K562 (cell line): ENCODE measurements around the gene ZC3H15. TPM values are rescaled to one million over a fixed set of nuclear protein-coding genes. Genes with fewer than 3 reads are reported as not detected.

Source experiments
- ATAC-seq: fragments of 200-7000 bp; cut with Tn5 transposase; 3 replicates; pipeline ENCODE4 v1.9.1; 2020; ENCODE audit warnings: moderate library complexity
- BruUV-seq: library from RNA; stranded (reverse); fragments of 400-500 nt; replicated peaks from 2 replicates; lab custom pipeline; 2021; lab: Mats Ljungman, UMichigan
- CTCF ChIA-PET: fragments of 300-600 bp; formaldehyde crosslinking; extraction: SDS; loops from one replicate; lab custom pipeline; 2021; ENCODE audit warnings: low intra/inter-chr PET ratio; lab: Yijun Ruan, JAX
- POLR2A ChIA-PET: fragments of 300-600, 350-650 bp; sonication (Branson Sonifier 250); formaldehyde crosslinking; extraction: SDS; loops from one replicate; lab custom pipeline; 2021; ENCODE audit warnings: antibody characterized with exemption, inconsistent platforms; lab: Yijun Ruan, JAX
- DNase-seq, 4 experiments: peaks; one replicate each; pipeline versions ENCODE4 v3.0.0 to v3.0.0-alpha.2; 2011 to 2018; ENCODE audit warnings: low spot score in 3 of 4, mixed read lengths in 3 of 4; ENCODE audit errors: extremely low read depth in 1 of 4
- FAIRE-seq: peaks from 2 replicates; lab custom pipeline; 2011; peaks lifted over from hg19 to GRCh38; lab: Jason Lieb, UNC
- H2AFZ ChIP-seq: 2 replicates; pipeline ENCODE4 v1.6.0; 2011; ENCODE audit warnings: low read depth, low read length, control low read depth, inconsistent platforms
- H3K27ac ChIP-seq: fragments of 200-600 bp; 3 replicates; pipeline ENCODE4 v1.8.0; 2011; ENCODE audit warnings: low read depth, mild to moderate bottlenecking, control low read depth, inconsistent platforms, low read length, moderate library complexity, mixed read lengths; ENCODE audit errors: extremely low read depth
- H3K27me3 ChIP-seq, 2 experiments: fragments of 300-600 bp in 1 of 2; 2 replicates in 1 of 2; 3 replicates in 1 of 2; pipeline versions ENCODE4 v1.6.0 to v1.8.0; 2011; ENCODE audit warnings: inconsistent platforms in 2 of 2, low read length in 2 of 2, mild to moderate bottlenecking in 1 of 2, mixed read lengths in 1 of 2, moderate library complexity in 1 of 2; ENCODE audit not compliant: control insufficient read depth in 2 of 2, insufficient read depth in 2 of 2
- H3K36me3 ChIP-seq: fragments of 300-600 bp; 3 replicates; pipeline ENCODE4 v1.8.0; 2011; ENCODE audit warnings: mild to moderate bottlenecking, low read length, inconsistent platforms; ENCODE audit not compliant: control insufficient read depth, insufficient read depth
- H3K4me1 ChIP-seq, 2 experiments: fragments of 200-600 bp in 1 of 2; replicated peaks in 1 of 2; 2 replicates in 1 of 2; 3 replicates in 1 of 2; pipeline versions ENCODE4 v1.5.1 to v1.8.0; 2011; ENCODE audit warnings: inconsistent platforms in 2 of 2, low read length in 2 of 2, mild to moderate bottlenecking in 1 of 2, mixed read lengths in 1 of 2, moderate library complexity in 1 of 2; ENCODE audit not compliant: control insufficient read depth in 2 of 2, insufficient read depth in 2 of 2
- H3K4me2 ChIP-seq: 2 replicates; pipeline ENCODE4 v1.6.1; 2011; ENCODE audit warnings: low read length, control low read depth, inconsistent platforms, mixed read lengths; ENCODE audit not compliant: insufficient read depth
- H3K4me3 ChIP-seq: fragments of 200-600 bp; sonication (generic), shearing (Covaris generic); 2 replicates; pipeline ENCODE4 v1.5.1; 2016; ENCODE audit warnings: control low read depth, inconsistent platforms
- H3K79me2 ChIP-seq: fragments of 200-600 bp; 3 replicates; pipeline ENCODE4 v1.8.0; 2011; ENCODE audit warnings: low read length, inconsistent platforms; ENCODE audit not compliant: control insufficient read depth, insufficient read depth
- H3K9ac ChIP-seq, 2 experiments: 2 replicates each; pipeline versions ENCODE4 v1.6.0 to v1.6.1; 2011; ENCODE audit warnings: low read depth in 2 of 2, low read length in 2 of 2, control low read depth in 1 of 2, inconsistent platforms in 1 of 2, mild to moderate bottlenecking in 1 of 2, mixed read lengths in 1 of 2; ENCODE audit not compliant: insufficient read depth in 1 of 2
- H3K9me1 ChIP-seq: one replicate; pipeline ENCODE4 v1.6.0; 2011; ENCODE audit warnings: inconsistent platforms, mild to moderate bottlenecking, low read length, moderate library complexity; ENCODE audit not compliant: control insufficient read depth, insufficient read depth
- H3K9me3 ChIP-seq: replicated peaks from 2 replicates; pipeline ENCODE4 v1.5.1; 2011; ENCODE audit warnings: low read depth, low read length, inconsistent platforms; ENCODE audit not compliant: control insufficient read depth, insufficient read depth
- H4K20me1 ChIP-seq: replicated peaks from 2 replicates; pipeline ENCODE4 v1.6.1; 2011; ENCODE audit warnings: low read length, inconsistent platforms, mixed read lengths; ENCODE audit not compliant: control insufficient read depth, insufficient read depth
- DNMT1 ChIP-seq: fragments of 450-650 bp; IDR thresholded peaks from 2 replicates; pipeline ENCODE4 v1.6.1; 2016; ENCODE audit warnings: antibody characterized with exemption, mild to moderate bottlenecking
- ZNF12 ChIP-seq: sonication (generic); formaldehyde crosslinking; IDR thresholded peaks from 2 replicates; pipeline ENCODE4 v1.4.0; 2020; ENCODE audit warnings: mild to moderate bottlenecking, missing genetic modification reagents
- WGBS: fragments of 100-300 bp; shearing (Covaris generic); methylation state at CpG from one replicate; pipeline ENCODE4 v1.1.6; 2016; ENCODE audit warnings: low coverage, mixed read lengths; ENCODE audit not compliant: insufficient coverage; ENCODE audit errors: missing lambda C conversion rate; 5-methylcytosine and 5-hydroxymethylcytosine counted together
- in situ Hi-C: fragments of 300-500 bp; cut with MboI; formaldehyde crosslinking; loops from 4 replicates; pipeline ENCODE4 v1.15.0; 2018; ENCODE audit warnings: inconsistent platforms, mixed read lengths
- intact Hi-C: fragments of 100-400 bp; cut with micrococcal nuclease; formaldehyde crosslinking; loops from 2 replicates; pipeline ENCODE4 v1.14.2; 2022
- polyA plus RNA-seq, 8 experiments: library from polyadenylated mRNA; depleted of rRNA in 4 of 8; stranded (reverse) in 5 of 8; unstranded in 3 of 8; fragments of >200 nt; fragmentation: Nextera tagmentation in 2 of 8; fragmentation: Illumina TruSeq in 1 of 8; extraction: Ambion mirVana in 2 of 8; extraction: Trizol in 1 of 8; gene quantifications; 2 replicates each; pipeline versions ENCODE4 v1.2.1 to v1.2.3, GENCODE V29; 2011 to 2014; ENCODE audit warnings: inconsistent platforms in 1 of 8, missing spikeins in 1 of 8
- total RNA-seq, 7 experiments: library from RNA; depleted of rRNA in 6 of 7; stranded (reverse); fragments of >200 nt in 6 of 7; fragmentation: Illumina TruSeq in 2 of 7; extraction: Trizol in 2 of 7; gene quantifications; 2 replicates each; pipeline versions ENCODE4 v1.2.1 to v1.2.3, GENCODE V29; 2011 to 2021; ENCODE audit warnings: low replicate concordance in 1 of 7
- TF ChIP-seq, protein P1 (sequence below): fragments of 250-450 bp; sonication (Bioruptor Pico); IDR thresholded peaks from 2 replicates; pipeline ENCODE4 v1.8.0; 2021; ENCODE audit warnings: moderate library complexity, mild to moderate bottlenecking, inconsistent platforms

ZC3H15 gene
- total and polyA plus RNA-seq, 9 of the 15 experiments (the other 6 are each of a cell fraction or from before 2014, with no cell fraction given): 132 to 286 (median 189) TPM

DNA sequence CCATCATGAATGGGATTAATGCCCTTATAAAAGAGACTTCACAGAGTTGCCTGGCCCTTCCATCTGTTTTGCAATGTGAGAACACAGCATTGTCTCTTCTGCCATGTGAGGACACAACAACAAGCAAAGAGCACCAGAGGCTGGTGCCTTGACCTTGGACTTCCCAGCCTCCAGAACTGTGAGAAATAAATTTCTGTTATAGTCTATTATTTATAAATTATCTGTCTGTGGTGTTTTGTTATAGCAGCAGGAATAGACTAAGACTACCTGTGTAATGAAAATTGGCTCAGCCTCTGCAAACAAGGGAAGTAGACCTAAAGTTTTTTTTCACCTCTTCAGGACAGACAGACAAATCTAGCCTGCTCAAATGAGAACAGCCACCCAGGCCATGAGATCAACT, 19.3 kb upstream of the ZC3H15 start:
- no peaks in the 10 kb centered on the region for H3K9me3 ChIP-seq
- no peak overlapping the region for H3K27ac ChIP-seq
- TF ChIP-seq DNMT1: no peak
- TF ChIP-seq ZNF12 (CRISPR knock-in tag): peak; percentile 51; the same call in 1 of the 2 replicates
- H3K4me2 ChIP-seq: no peak overlapping the region
- no peaks in the 10 kb centered on the region for H3K9me1 ChIP-seq
- CTCF ChIA-PET: no interaction called here
- BruUV-seq: no TSS peak
- POLR2A ChIA-PET: no interaction called here
- no peak overlapping the region for H3K4me3 ChIP-seq
- no peaks in the 10 kb centered on the region for H3K36me3 ChIP-seq
- intact Hi-C loops: loop anchor here (10.0 kb wide), 1 partner anchor 212 kb away; no protein-coding TSS in a partner anchor
- no peaks in the 10 kb centered on the region for H4K20me1 ChIP-seq
- FAIRE-seq (no peak), DNase-seq (no peak), ATAC-seq (no peak)
- no peak overlapping the region for H3K9ac ChIP-seq
- in situ Hi-C loops: no loop called here
- H3K27me3 ChIP-seq: no peaks in the 10 kb centered on the region
- H3K4me1 ChIP-seq: no peaks in the 10 kb centered on the region
- no peak overlapping the region for H2AFZ ChIP-seq
- H3K79me2 ChIP-seq: no peaks in the 10 kb centered on the region

DNA sequence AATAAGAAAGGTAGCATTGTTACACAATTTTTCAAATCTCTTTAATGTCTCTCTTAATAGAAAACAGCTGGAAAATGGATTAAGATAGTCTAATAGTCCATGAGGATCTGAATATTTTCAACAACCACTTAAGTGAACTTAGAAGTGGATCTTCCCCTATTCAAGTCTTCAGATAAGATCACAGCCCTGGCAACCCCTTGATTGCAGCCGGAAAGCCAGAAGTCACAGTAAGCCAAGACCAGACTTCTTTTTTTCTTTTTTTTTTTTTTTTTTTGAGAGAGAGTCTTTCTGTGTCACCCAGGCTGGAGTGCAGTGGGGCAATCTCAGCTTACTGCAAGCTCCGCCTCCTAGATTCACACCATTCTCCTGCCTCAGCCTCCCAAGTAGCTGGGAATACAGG, 18.6 kb upstream of the ZC3H15 start:
- Histone ChIP-seq H3K27ac (no peak overlapping the region), H3K79me2 (no peaks in the 10 kb centered on the region), H3K4me3 (no peak overlapping the region), H3K36me3 (no peaks in the 10 kb centered on the region), H4K20me1 (no peaks in the 10 kb centered on the region), H3K4me1 (no peaks in the 10 kb centered on the region), H2AFZ (no peak overlapping the region), H3K9me3 (no peaks in the 10 kb centered on the region), H3K27me3 (no peaks in the 10 kb centered on the region), H3K9me1 (no peaks in the 10 kb centered on the region), H3K4me2 (no peak overlapping the region), H3K9ac (no peak overlapping the region)
- in situ Hi-C loops: no loop called here
- no peak for DNase-seq
- CTCF ChIA-PET: no interaction called here
- BruUV-seq: no TSS peak
- no peak for ATAC-seq
- POLR2A ChIA-PET: no interaction called here
- intact Hi-C loops: loop anchor here (10.0 kb wide), 1 partner anchor 213 kb away; no protein-coding TSS in a partner anchor
- WGBS: 22% methylated on average over 2 of the region's 2 CpGs
- no peak for FAIRE-seq
- TF ChIP-seq, protein P1, sequence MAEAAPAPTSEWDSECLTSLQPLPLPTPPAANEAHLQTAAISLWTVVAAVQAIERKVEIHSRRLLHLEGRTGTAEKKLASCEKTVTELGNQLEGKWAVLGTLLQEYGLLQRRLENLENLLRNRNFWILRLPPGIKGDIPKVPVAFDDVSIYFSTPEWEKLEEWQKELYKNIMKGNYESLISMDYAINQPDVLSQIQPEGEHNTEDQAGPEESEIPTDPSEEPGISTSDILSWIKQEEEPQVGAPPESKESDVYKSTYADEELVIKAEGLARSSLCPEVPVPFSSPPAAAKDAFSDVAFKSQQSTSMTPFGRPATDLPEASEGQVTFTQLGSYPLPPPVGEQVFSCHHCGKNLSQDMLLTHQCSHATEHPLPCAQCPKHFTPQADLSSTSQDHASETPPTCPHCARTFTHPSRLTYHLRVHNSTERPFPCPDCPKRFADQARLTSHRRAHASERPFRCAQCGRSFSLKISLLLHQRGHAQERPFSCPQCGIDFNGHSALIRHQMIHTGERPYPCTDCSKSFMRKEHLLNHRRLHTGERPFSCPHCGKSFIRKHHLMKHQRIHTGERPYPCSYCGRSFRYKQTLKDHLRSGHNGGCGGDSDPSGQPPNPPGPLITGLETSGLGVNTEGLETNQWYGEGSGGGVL: no peak
